ENCODE data around the gene RGS3.

DNA sequence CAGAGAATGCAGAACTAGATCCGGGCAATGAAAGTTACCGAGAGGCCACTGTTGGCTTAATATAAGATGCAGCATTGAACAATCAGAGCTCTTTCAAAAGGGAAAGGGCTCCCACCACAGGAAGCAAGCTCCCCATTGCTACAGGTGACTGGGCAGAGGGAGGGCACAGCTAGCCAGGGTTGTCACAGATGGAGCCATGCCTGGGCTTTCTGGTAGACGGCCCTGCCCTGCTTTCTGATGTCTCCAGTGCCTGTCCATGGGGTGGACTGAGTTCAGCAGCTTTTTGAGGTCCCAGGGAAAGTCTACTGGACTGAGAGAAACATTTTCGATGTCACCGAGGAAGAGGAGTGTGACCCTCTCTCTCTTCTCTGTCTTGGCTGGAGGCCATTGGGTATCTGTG is 14.1 kb downstream of the RGS3 start:
- TF ChIP-seq, protein P1, sequence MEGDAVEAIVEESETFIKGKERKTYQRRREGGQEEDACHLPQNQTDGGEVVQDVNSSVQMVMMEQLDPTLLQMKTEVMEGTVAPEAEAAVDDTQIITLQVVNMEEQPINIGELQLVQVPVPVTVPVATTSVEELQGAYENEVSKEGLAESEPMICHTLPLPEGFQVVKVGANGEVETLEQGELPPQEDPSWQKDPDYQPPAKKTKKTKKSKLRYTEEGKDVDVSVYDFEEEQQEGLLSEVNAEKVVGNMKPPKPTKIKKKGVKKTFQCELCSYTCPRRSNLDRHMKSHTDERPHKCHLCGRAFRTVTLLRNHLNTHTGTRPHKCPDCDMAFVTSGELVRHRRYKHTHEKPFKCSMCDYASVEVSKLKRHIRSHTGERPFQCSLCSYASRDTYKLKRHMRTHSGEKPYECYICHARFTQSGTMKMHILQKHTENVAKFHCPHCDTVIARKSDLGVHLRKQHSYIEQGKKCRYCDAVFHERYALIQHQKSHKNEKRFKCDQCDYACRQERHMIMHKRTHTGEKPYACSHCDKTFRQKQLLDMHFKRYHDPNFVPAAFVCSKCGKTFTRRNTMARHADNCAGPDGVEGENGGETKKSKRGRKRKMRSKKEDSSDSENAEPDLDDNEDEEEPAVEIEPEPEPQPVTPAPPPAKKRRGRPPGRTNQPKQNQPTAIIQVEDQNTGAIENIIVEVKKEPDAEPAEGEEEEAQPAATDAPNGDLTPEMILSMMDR (IDR thresholded peaks at IDR 0.05) = no peak
- no peak for TF ChIP-seq POLR2A (IDR thresholded peaks at IDR 0.05)

All from gastroesophageal sphincter (tissue), 3 donors.